Kidney (tissue), 14 donors: ENCODE results near the gene ING3. TPM values are rescaled to one million over a fixed set of nuclear protein-coding genes. Genes with fewer than 3 reads are reported as not detected.
A peak's percentile ranks its signal among the peaks of the same experiment; 100 is the strongest.

Experiments used
- DNase-seq, 5 donors: peaks; one replicate each; pipeline ENCODE4 v3.0.0-alpha.2; 2013 to 2020
- FAIRE-seq: peaks from 2 replicates; lab custom pipeline; 2012; peaks lifted over from hg19 to GRCh38; lab: Jason Lieb, UNC
- H3K27ac ChIP-seq, 2 donors: one replicate each; pipeline ENCODE4 v1.7.0; 2013; ENCODE audit warnings: low read depth in 2 of 2, low read length in 2 of 2, inconsistent platforms in 1 of 2
- H3K27me3 ChIP-seq: one replicate; pipeline ENCODE4 v1.7.1; 2013; ENCODE audit warnings: low read length, inconsistent platforms; ENCODE audit not compliant: control insufficient read depth, insufficient read depth
- H3K36me3 ChIP-seq, 3 donors: one replicate each; pipeline versions ENCODE4 v1.7.0 to v1.7.1; 2013; ENCODE audit warnings: low read length in 3 of 3, control low read depth in 1 of 3, inconsistent platforms in 1 of 3; ENCODE audit not compliant: insufficient read depth in 3 of 3, control insufficient read depth in 2 of 3
- H3K4me1 ChIP-seq, 3 donors: one replicate each; pipeline versions ENCODE4 v1.7.0 to v1.7.1; 2013; ENCODE audit warnings: low read length in 3 of 3, inconsistent platforms in 1 of 3, low read depth in 1 of 3; ENCODE audit not compliant: control insufficient read depth in 2 of 3, insufficient read depth in 2 of 3
- H3K4me3 ChIP-seq, 3 donors: one replicate each; pipeline versions ENCODE4 v1.7.0 to v1.8.1; 2013; ENCODE audit warnings: low read length in 3 of 3, control low read depth in 1 of 3, inconsistent platforms in 1 of 3
- H3K9ac ChIP-seq, 3 donors: one replicate each; pipeline versions ENCODE4 v1.7.0 to v1.7.1; 2013; ENCODE audit warnings: low read length in 3 of 3, control low read depth in 1 of 3, inconsistent platforms in 1 of 3
- H3K9me3 ChIP-seq, 3 donors: one replicate each; pipeline versions ENCODE4 v1.7.0 to v1.7.1; 2013; ENCODE audit warnings: low read length in 3 of 3, control low read depth in 1 of 3, inconsistent platforms in 1 of 3; ENCODE audit not compliant: control insufficient read depth in 2 of 3, insufficient read depth in 1 of 3
- intact Hi-C: fragments of 100-400 bp; cut with DNase I; formaldehyde crosslinking; loops from one replicate; pipeline ENCODE4 v1.11.1; 2022
- polyA plus RNA-seq: library from polyadenylated mRNA; stranded (reverse); fragments of 350-450 nt; fragmentation: Illumina TruSeq; extraction: RNeasy Lipid Tissue Mini Kit (QIAGEN cat#74804); gene quantifications from one replicate; pipeline ENCODE4 v1.2.3, GENCODE V29; 2014; ENCODE audit warnings: low read depth, low replicate concordance; ENCODE audit not compliant: insufficient read depth
- total RNA-seq: library from RNA; stranded (reverse); fragmentation: NEBNext Ultra II Directional; extraction: Animal tissue kit (Norgen Biotek cat#: 25700); gene quantifications from one replicate; pipeline ENCODE4 v1.2.1, GENCODE V29; 2021
- TF ChIP-seq, protein P1 (sequence below): IDR thresholded peaks from 3 replicates; pipeline ENCODE4 v1.5.1; 2012; ENCODE audit warnings: mild to moderate bottlenecking, moderate library complexity, borderline replicate concordance; ENCODE audit not compliant: insufficient read depth; ENCODE audit errors: extremely low read depth
- donor health status: control.
- donor health status: control.
- donor health status: control.
- donor health status: control.
- donor health status: control.
- donor health status: DM: yes; HTN: yes; CAD: no.
- donor health status: Normal renal cell carcinoma (clear cell type).

The ING3 gene
- total and polyA plus RNA-seq, 2 donors from 2014 or later, result 5.2 to 20.8 TPM

DNA sequence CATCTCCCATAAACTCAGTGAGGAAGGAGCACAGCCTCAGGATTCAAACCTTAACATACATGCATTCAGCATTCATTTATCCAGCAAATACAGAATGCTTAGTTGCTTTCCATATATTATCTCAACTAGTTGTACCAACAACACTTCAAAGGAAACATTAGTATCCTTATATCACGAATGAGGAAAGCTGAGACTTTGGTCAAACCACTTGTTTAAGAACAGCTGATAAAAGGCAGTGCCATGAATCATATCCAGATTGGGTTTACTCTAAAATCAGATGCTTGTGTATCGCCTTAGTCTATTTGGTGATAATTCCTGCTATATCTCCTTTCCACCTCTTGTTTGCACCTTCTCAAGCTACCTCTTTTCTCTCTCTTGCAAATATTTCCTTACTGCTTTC is 36.1 kb downstream of the ING3 start:
- H3K36me3 ChIP-seq, result no peaks in the 10 kb centered on the region
- no peak overlapping the region for H3K27ac ChIP-seq
- FAIRE-seq (no peak), DNase-seq (no peak)
- intact Hi-C loops, result loop anchor here (10.0 kb wide), 1 partner anchor 118 kb away; no protein-coding TSS in a partner anchor
- H3K4me1 ChIP-seq, result peaks cover 0 to 5% (median 3%) of the 10 kb centered on the region in 3 donors
- no peaks in the 10 kb centered on the region for H3K27me3 ChIP-seq
- H3K9ac ChIP-seq, result no peak overlapping the region
- TF ChIP-seq, protein P1, sequence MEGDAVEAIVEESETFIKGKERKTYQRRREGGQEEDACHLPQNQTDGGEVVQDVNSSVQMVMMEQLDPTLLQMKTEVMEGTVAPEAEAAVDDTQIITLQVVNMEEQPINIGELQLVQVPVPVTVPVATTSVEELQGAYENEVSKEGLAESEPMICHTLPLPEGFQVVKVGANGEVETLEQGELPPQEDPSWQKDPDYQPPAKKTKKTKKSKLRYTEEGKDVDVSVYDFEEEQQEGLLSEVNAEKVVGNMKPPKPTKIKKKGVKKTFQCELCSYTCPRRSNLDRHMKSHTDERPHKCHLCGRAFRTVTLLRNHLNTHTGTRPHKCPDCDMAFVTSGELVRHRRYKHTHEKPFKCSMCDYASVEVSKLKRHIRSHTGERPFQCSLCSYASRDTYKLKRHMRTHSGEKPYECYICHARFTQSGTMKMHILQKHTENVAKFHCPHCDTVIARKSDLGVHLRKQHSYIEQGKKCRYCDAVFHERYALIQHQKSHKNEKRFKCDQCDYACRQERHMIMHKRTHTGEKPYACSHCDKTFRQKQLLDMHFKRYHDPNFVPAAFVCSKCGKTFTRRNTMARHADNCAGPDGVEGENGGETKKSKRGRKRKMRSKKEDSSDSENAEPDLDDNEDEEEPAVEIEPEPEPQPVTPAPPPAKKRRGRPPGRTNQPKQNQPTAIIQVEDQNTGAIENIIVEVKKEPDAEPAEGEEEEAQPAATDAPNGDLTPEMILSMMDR, result no peak
- H3K4me3 ChIP-seq, result no peak overlapping the region
- no peaks in the 10 kb centered on the region for H3K9me3 ChIP-seq

DNA sequence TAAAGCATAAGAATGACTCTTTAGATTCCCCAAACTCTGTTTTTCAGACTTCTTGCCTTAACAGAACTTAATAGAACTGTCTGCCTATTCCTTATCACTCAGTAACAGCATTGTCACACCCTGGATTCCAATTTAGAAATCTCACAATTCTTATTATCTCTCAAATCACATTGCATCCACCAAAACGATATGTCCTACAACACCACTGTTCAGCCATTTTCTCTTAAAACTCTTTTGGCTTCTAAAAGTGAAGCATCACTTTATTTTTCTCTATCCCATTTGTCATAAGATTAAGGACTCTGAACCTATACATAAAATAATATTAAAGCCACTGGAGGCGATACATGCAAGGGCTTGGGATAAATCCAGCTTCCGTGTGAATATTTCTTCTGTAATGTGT is 36.7 kb downstream of the ING3 start:
- FAIRE-seq (no peak), DNase-seq (no peak)
- intact Hi-C loops, result loop anchor here (10.0 kb wide), 1 partner anchor 118 kb away; no protein-coding TSS in a partner anchor
- H3K36me3 ChIP-seq, result no peaks in the 10 kb centered on the region
- H3K9ac ChIP-seq, result no peak overlapping the region
- H3K4me1 ChIP-seq, result peaks cover 0 to 5% (median 3%) of the 10 kb centered on the region in 3 donors
- no peaks in the 10 kb centered on the region for H3K27me3 ChIP-seq
- peak overlapping the region in 1 of 3 donors; percentile 69 for H3K4me3 ChIP-seq
- no peaks in the 10 kb centered on the region for H3K9me3 ChIP-seq
- TF ChIP-seq, protein P1, result no peak
- H3K27ac ChIP-seq, result no peak overlapping the region

DNA sequence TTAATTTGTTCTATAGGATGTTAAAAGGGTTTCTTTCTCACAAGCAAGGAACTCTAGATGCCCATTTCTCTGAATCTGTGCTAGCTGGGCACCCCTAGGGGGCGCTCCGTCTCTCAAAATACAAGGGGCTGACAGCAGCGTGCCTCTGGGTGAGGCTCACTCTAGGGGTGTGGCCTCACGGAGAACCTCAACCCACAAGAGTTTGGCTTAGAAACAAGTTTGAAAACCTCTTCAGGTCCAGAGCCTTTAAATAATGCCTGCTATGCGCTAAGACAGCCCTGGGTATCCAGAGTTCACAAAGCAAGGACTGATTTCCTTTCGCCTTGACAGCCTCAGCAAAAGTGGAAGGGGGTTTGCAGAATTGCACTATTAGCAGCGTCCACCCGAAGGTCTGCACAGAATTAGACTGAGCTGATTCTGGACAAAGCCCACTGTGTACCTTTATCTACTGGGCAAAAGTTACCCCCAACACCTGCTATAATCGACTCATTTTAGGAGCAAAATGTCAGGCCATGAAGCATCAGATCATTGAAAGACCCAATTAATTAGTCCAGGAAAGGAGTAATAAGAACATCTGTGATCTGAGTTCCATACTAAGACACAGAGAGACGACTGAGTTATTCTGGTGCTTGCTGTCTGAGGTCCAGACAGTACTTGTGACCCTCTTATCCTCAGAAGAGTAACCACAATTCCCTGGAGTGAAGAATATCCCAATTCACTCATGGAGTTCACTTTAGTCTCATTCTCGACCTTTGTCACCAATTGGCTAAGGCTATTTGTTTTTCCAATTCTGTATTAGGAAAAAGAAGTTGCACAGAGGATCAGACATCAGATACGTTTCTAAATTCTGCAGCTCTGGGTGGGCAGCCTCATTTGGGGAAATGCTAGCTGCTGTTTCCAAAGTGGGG is 37.4 kb downstream of the ING3 start:
- FAIRE-seq (no peak), DNase-seq (peak; percentile 88 to 96 (median 91))
- intact Hi-C loops, result loop anchor here (10.0 kb wide), 1 partner anchor 117 kb away; no protein-coding TSS in a partner anchor
- Histone ChIP-seq H3K36me3 (no peaks in the 10 kb centered on the region), H3K4me3 (peak overlapping the region; percentile 59 to 69 (median 62)), H3K27me3 (no peaks in the 10 kb centered on the region), H3K4me1 (peaks cover 0 to 5% (median 3%) of the 10 kb centered on the region in 3 donors), H3K9me3 (no peaks in the 10 kb centered on the region), H3K9ac (peak overlapping the region; percentile 3 to 67 (median 24)), H3K27ac (peak overlapping the region; percentile 68 to 94)
- TF ChIP-seq, protein P1, result peak; percentile 82
